Astrocyte of the spinal cord (primary cell): Measurements from ENCODE around the gene TAS2R50.
A peak's percentile ranks its signal among the peaks of the same experiment; 100 is the strongest.

ENCODE experiments used
- DNase-seq: peaks from one replicate; pipeline ENCODE4 v3.0.0; 2011; ENCODE audit warnings: low read depth, low spot score
- H3K4me3 ChIP-seq: 2 replicates; pipeline ENCODE4 v1.5.1; 2011; ENCODE audit warnings: low read depth, mild to moderate bottlenecking, low read length, moderate library complexity
- in situ Hi-C: cut with HindIII; loops from 2 replicates; pipeline ENCODE4 v1.10.0; 2017; ENCODE audit warnings: low sequenced_read_pairs
- TF ChIP-seq, protein P1 (sequence below): IDR thresholded peaks from 2 replicates; pipeline ENCODE4 v1.5.1; 2012; ENCODE audit warnings: low read depth, mild to moderate bottlenecking, low read length, inconsistent platforms

Gene TAS2R50

GRCh38 chr12:10941369-10941768 is 45.3 kb downstream of the TAS2R50 start:
- in situ Hi-C loops: no loop called here
- DNase-seq: no peak
- no peak overlapping the region for H3K4me3 ChIP-seq
- TF ChIP-seq, protein P1, sequence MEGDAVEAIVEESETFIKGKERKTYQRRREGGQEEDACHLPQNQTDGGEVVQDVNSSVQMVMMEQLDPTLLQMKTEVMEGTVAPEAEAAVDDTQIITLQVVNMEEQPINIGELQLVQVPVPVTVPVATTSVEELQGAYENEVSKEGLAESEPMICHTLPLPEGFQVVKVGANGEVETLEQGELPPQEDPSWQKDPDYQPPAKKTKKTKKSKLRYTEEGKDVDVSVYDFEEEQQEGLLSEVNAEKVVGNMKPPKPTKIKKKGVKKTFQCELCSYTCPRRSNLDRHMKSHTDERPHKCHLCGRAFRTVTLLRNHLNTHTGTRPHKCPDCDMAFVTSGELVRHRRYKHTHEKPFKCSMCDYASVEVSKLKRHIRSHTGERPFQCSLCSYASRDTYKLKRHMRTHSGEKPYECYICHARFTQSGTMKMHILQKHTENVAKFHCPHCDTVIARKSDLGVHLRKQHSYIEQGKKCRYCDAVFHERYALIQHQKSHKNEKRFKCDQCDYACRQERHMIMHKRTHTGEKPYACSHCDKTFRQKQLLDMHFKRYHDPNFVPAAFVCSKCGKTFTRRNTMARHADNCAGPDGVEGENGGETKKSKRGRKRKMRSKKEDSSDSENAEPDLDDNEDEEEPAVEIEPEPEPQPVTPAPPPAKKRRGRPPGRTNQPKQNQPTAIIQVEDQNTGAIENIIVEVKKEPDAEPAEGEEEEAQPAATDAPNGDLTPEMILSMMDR: no peak

GRCh38 chr12:10940389-10940788 is 46.3 kb downstream of the TAS2R50 start:
- TF ChIP-seq, protein P1: no peak
- no peak overlapping the region for H3K4me3 ChIP-seq
- in situ Hi-C loops: no loop called here
- peak; percentile 79 for DNase-seq

GRCh38 chr12:10939163-10939562 is 47.5 kb downstream of the TAS2R50 start, which contains the start of gene TAS2R14:
TSS of gene TAS2R14 (minus strand) at chr12:10939263. CDS start at chr12:10939207, 56 bp downstream.
- in situ Hi-C loops: no loop called here
- no peak within 1 kb of the TSS for H3K4me3 ChIP-seq
- TF ChIP-seq, protein P1: no peak
- no peak for DNase-seq

DNA sequence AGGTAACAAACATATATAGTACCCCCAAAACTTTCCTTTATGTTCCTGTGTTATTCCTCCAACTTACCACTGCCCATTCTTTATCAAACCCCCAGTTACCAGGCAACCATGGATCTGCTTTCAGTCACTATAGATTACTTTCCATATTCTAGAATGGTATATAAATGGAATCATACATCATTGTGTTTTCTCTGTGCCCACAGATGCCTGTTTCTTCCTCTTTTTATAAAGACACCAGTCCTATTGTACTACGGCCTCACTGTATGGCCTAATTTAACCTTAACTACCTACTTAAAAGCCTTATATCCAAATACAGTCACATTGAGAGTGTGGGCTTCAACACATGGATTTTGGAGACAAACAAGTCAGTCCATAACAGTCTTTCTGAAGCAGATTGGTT is 50.2 kb downstream of the TAS2R50 start:
- H3K4me3 ChIP-seq: no peak overlapping the region
- DNase-seq: no peak
- TF ChIP-seq, protein P1: no peak
- in situ Hi-C loops: no loop called here
